Loucy (cell line): ENCODE measurements around the gene OVCH2.

ENCODE experiments used
- EZH2phosphoT487 ChIP-seq: fragments of 200-600 bp; IDR thresholded peaks from 2 replicates; pipeline ENCODE4 v1.6.1; 2018; ENCODE audit warnings: antibody characterized with exemption, mild to moderate bottlenecking, moderate library complexity, borderline replicate concordance
- TF ChIP-seq, protein P1 (sequence below): fragments of 200-600 bp; sonication (generic); conservative IDR thresholded peaks from 2 replicates; pipeline ENCODE4 v1.5.1; 2014; ENCODE audit warnings: mild to moderate bottlenecking, antibody characterized with exemption, low read length

DNA sequence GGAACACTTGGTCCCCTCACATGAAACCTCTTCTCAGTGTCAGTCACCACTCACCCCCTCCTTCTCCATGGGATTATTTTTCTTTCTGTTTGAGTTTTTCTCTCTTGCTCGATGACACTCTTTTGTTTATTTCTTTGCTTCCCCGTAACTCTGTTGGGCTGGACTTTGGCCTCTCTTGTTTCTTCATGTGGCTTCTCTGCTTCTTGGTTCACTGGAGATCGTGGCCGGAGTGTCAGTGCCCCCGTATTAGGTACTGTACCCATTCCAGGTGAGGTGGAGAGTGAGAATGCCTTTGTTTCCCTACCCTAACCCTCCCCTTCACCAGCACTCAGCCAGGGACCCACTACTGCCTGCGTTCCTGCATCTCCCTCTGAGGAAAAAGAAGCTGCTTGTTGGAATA, 65.5 kb downstream of the OVCH2 start:
- TF ChIP-seq, protein P1, sequence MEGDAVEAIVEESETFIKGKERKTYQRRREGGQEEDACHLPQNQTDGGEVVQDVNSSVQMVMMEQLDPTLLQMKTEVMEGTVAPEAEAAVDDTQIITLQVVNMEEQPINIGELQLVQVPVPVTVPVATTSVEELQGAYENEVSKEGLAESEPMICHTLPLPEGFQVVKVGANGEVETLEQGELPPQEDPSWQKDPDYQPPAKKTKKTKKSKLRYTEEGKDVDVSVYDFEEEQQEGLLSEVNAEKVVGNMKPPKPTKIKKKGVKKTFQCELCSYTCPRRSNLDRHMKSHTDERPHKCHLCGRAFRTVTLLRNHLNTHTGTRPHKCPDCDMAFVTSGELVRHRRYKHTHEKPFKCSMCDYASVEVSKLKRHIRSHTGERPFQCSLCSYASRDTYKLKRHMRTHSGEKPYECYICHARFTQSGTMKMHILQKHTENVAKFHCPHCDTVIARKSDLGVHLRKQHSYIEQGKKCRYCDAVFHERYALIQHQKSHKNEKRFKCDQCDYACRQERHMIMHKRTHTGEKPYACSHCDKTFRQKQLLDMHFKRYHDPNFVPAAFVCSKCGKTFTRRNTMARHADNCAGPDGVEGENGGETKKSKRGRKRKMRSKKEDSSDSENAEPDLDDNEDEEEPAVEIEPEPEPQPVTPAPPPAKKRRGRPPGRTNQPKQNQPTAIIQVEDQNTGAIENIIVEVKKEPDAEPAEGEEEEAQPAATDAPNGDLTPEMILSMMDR: no peak
- TF ChIP-seq EZH2phosphoT487: no peak
